ENCODE measurements around the gene OBP2B.
A peak's percentile ranks its signal among the peaks of the same experiment; 100 is the strongest.
"Not testable (repeated sequence)": the region's sequence is repeated elsewhere in the genome, so short reads cannot be mapped to it uniquely, and the experiment has no call there.

Gene OBP2B

GRCh38 chr9:133239533-133240090 is 30.6 kb upstream of the OBP2B start:
- no peak for DNase-seq (ENCODE audit: low read depth, low spot score)
- no peak overlapping the region for H3K4me3 ChIP-seq (ENCODE audit: low read length)

GRCh38 chr9:133238851-133239532 is 29.9 kb upstream of the OBP2B start:
- H3K4me3 ChIP-seq (ENCODE audit: low read length): no peak overlapping the region
- DNase-seq (ENCODE audit: low read depth, low spot score): peak; percentile 53

GRCh38 chr9:133238272-133238850 is 29.3 kb upstream of the OBP2B start:
- no peak for DNase-seq (ENCODE audit: low read depth, low spot score)
- no peak overlapping the region for H3K4me3 ChIP-seq (ENCODE audit: low read length)

GRCh38 chr9:133237035-133237731 is 28.1 kb upstream of the OBP2B start:
- DNase-seq (ENCODE audit: low read depth, low spot score): no peak
- H3K4me3 ChIP-seq (ENCODE audit: low read length): no peak overlapping the region

- not testable (repeated sequence) for H3K4me3 ChIP-seq (ENCODE audit: low read length); DNase-seq (ENCODE audit: low read depth, low spot score)
These were observed 27.4 kb upstream of the OBP2B start for GRCh38 chr9:133236291-133237034.

GRCh38 chr9:133235549-133236222 is 26.6 kb upstream of the OBP2B start:
- H3K4me3 ChIP-seq (ENCODE audit: low read length): no peak overlapping the region
- DNase-seq (ENCODE audit: low read depth, low spot score): no peak

GRCh38 chr9:133234577-133235322 is 25.7 kb upstream of the OBP2B start:
- DNase-seq (ENCODE audit: low read depth, low spot score): no peak
- H3K4me3 ChIP-seq (ENCODE audit: low read length): no peak overlapping the region

- DNase-seq (ENCODE audit: low read depth, low spot score): no peak
- H3K4me3 ChIP-seq (ENCODE audit: low read length): no peak overlapping the region
These were observed 24.8 kb upstream of the OBP2B start for GRCh38 chr9:133233681-133234432.

GRCh38 chr9:133231934-133232568 is 23.0 kb upstream of the OBP2B start:
- H3K4me3 ChIP-seq (ENCODE audit: low read length); DNase-seq (ENCODE audit: low read depth, low spot score): not testable (repeated sequence)

GRCh38 chr9:133230514-133230913 is 21.5 kb upstream of the OBP2B start:
- not testable (repeated sequence) for DNase-seq (ENCODE audit: low read depth, low spot score); H3K4me3 ChIP-seq (ENCODE audit: low read length)

- DNase-seq (ENCODE audit: low read depth, low spot score): no peak
- H3K4me3 ChIP-seq (ENCODE audit: low read length): no peak overlapping the region
These were observed 21.0 kb upstream of the OBP2B start for GRCh38 chr9:133230093-133230492.

GRCh38 chr9:133228474-133229193 is 19.6 kb upstream of the OBP2B start:
- H3K4me3 ChIP-seq (ENCODE audit: low read length); DNase-seq (ENCODE audit: low read depth, low spot score): not testable (repeated sequence)

GRCh38 chr9:133227996-133228395 is 18.9 kb upstream of the OBP2B start:
- H3K4me3 ChIP-seq (ENCODE audit: low read length); DNase-seq (ENCODE audit: low read depth, low spot score): not testable (repeated sequence)

GRCh38 chr9:133227242-133227860 is 18.3 kb upstream of the OBP2B start:
- no peak for DNase-seq (ENCODE audit: low read depth, low spot score)
- H3K4me3 ChIP-seq (ENCODE audit: low read length): no peak overlapping the region

GRCh38 chr9:133226219-133227171 is 17.4 kb upstream of the OBP2B start:
- no peak overlapping the region for H3K4me3 ChIP-seq (ENCODE audit: low read length)
- no peak for DNase-seq (ENCODE audit: low read depth, low spot score)

All from Jurkat, Clone E6-1 (cell line).